ENCODE measurements around the gene CCDC13. TPM values are rescaled to one million over a fixed set of nuclear protein-coding genes. Genes with fewer than 3 reads are reported as not detected.

Gene CCDC13
- under 1 TPM; 0.28 to 0.46 TPM for total RNA-seq

GRCh38 chr3:42772670-42773408 is at the start of gene CCDC13:
TSS of gene CCDC13 (minus strand) at chr3:42773253. CDS start at chr3:42758345, 14,908 bp downstream.

GRCh38 chr3:42809202-42809601 is 36.1 kb upstream of the CCDC13 start, which contains the start of gene ACKR2:
TSS of gene ACKR2 (plus strand) at chr3:42809445. CDS start at chr3:42864503, 55,058 bp downstream.

GRCh38 chr3:42804106-42804830 is 31.2 kb upstream of the CCDC13 start, which contains the start of gene HIGD1A:
TSS of gene HIGD1A (minus strand) at chr3:42804490. CDS start at chr3:42794253, 10,237 bp downstream.

Other genes starting within 250 kb of the CCDC13 start
- gene SEC22C, start 191.3 kb downstream of the CCDC13 start, total RNA-seq, result 10 to 100 TPM; 46.7 to 51.2 TPM
- gene SS18L2, start 182.4 kb downstream of the CCDC13 start, total RNA-seq, result 10 to 100 TPM; 57.8 to 60.7 TPM
- gene NKTR, start 172.6 kb downstream of the CCDC13 start, total RNA-seq, result 100 to 1,000 TPM; 116 to 120 TPM
- 1 to 10 TPM in 1 of 2 experiments, under 1 TPM in 1; 0.75 to 1.1 TPM for gene ZBTB47, start 119.6 kb downstream of the CCDC13 start, total RNA-seq
- gene KLHL40, start 87.7 kb downstream of the CCDC13 start, total RNA-seq, result not detected
- gene HHATL, start 70.5 kb downstream of the CCDC13 start, total RNA-seq, result not detected
- gene HIGD1A, start 31.2 kb upstream of the CCDC13 start, total RNA-seq, result 10 to 100 TPM; 43.7 TPM
- gene ACKR2, start 36.2 kb upstream of the CCDC13 start, total RNA-seq, result under 1 TPM; 0.14 to 0.15 TPM
- gene CYP8B1, start 102.6 kb upstream of the CCDC13 start, total RNA-seq, result not detected
- under 1 TPM; 0.71 to 0.87 TPM for gene ZNF662, start 132.9 kb upstream of the CCDC13 start, total RNA-seq
- not detected for gene GASK1A, start 206.1 kb upstream of the CCDC13 start, total RNA-seq